HepG2 (cell line): ENCODE data around the gene UBL7. TPM values are rescaled to one million over a fixed set of nuclear protein-coding genes. Genes with fewer than 3 reads are reported as not detected.

Experiments used
- AGO1 ChIP-seq: fragments of 200-400 bp; formaldehyde crosslinking; IDR thresholded peaks from 2 replicates; pipeline ENCODE4 v1.6.1; 2017; ENCODE audit warnings: mild to moderate bottlenecking, low read depth, low read length, moderate library complexity; ENCODE audit not compliant: poor library complexity, severe bottlenecking
- ATF1 ChIP-seq: IDR thresholded peaks from 2 replicates; pipeline ENCODE4 v1.6.1; 2016; ENCODE audit warnings: mild to moderate bottlenecking, control low read depth
- ESRRA ChIP-seq: sonication (generic); formaldehyde crosslinking; IDR thresholded peaks from 2 replicates; pipeline ENCODE4 v1.5.1; 2020; ENCODE audit warnings: mild to moderate bottlenecking, low read depth, missing genetic modification reagents
- GLMP ChIP-seq: sonication (generic); formaldehyde crosslinking; IDR thresholded peaks from 2 replicates; pipeline ENCODE4 v1.9.0; 2021; ENCODE audit warnings: missing genetic modification reagents, mild to moderate bottlenecking, borderline replicate concordance
- GTF2F1 ChIP-seq: fragments of 150-350 bp; IDR thresholded peaks from 2 replicates; pipeline ENCODE4 v1.6.1; 2014; ENCODE audit warnings: low read length
- GZF1 ChIP-seq: sonication (generic); formaldehyde crosslinking; IDR thresholded peaks from 2 replicates; pipeline ENCODE4 v1.5.1; 2020; ENCODE audit warnings: mild to moderate bottlenecking, missing genetic modification reagents
- JDP2 ChIP-seq: sonication (generic); formaldehyde crosslinking; IDR thresholded peaks from 2 replicates; pipeline ENCODE4 v1.8.1; 2022; ENCODE audit warnings: missing genetic modification reagents, borderline replicate concordance
- LRRFIP1 ChIP-seq: sonication (generic); formaldehyde crosslinking; conservative IDR thresholded peaks from 2 replicates; pipeline ENCODE4 v1.4.0; 2020; ENCODE audit warnings: missing genetic modification reagents
- MIXL1 ChIP-seq: IDR thresholded peaks from 2 replicates; pipeline ENCODE4 v1.6.1; 2016
- RFX5 ChIP-seq: IDR thresholded peaks from 2 replicates; pipeline ENCODE4 v1.6.1; 2011; ENCODE audit warnings: low read depth, low read length, improper control_type of control experiment
- RFXANK ChIP-seq: IDR thresholded peaks from 2 replicates; pipeline ENCODE4 v1.6.1; 2016
- RNF219 ChIP-seq: sonication (generic); formaldehyde crosslinking; IDR thresholded peaks from 2 replicates; pipeline ENCODE4 v1.5.0; 2020; ENCODE audit warnings: mild to moderate bottlenecking, missing genetic modification reagents
- RXRB ChIP-seq: IDR thresholded peaks from 2 replicates; pipeline ENCODE4 v1.6.1; 2016; ENCODE audit warnings: borderline replicate concordance, missing genetic modification reagents, missing compliant biosample characterization
- THAP8 ChIP-seq: sonication (generic); formaldehyde crosslinking; IDR thresholded peaks from 2 replicates; pipeline ENCODE4 v1.5.1; 2020; ENCODE audit warnings: missing genetic modification reagents, mild to moderate bottlenecking, borderline replicate concordance
- ZNF335 ChIP-seq: sonication (generic); formaldehyde crosslinking; IDR thresholded peaks from 2 replicates; pipeline ENCODE4 v1.4.0; 2020; ENCODE audit warnings: missing genetic modification reagents
- ZNF343 ChIP-seq: sonication (generic); formaldehyde crosslinking; IDR thresholded peaks from 2 replicates; pipeline ENCODE4 v1.4.0; 2020; ENCODE audit warnings: mild to moderate bottlenecking, missing genetic modification reagents
- ZNF451 ChIP-seq: sonication (generic); formaldehyde crosslinking; IDR thresholded peaks from 2 replicates; pipeline ENCODE4 v1.5.0; 2020; ENCODE audit warnings: mild to moderate bottlenecking, missing genetic modification reagents
- ZNF484 ChIP-seq: sonication (generic); formaldehyde crosslinking; IDR thresholded peaks from 2 replicates; pipeline ENCODE4 v1.5.1; 2020; ENCODE audit warnings: mild to moderate bottlenecking, low read depth, missing genetic modification reagents, borderline replicate concordance
- ZNF800 ChIP-seq: sonication (generic); formaldehyde crosslinking; IDR thresholded peaks from 2 replicates; pipeline ENCODE4 v1.4.0; 2020; ENCODE audit warnings: missing genetic modification reagents
- ZSCAN31 ChIP-seq: sonication (generic); formaldehyde crosslinking; IDR thresholded peaks from 2 replicates; pipeline ENCODE4 v1.5.0; 2020; ENCODE audit warnings: low read depth, mild to moderate bottlenecking, missing genetic modification reagents
- polyA plus RNA-seq, 8 experiments: library from polyadenylated mRNA; depleted of rRNA in 3 of 8; stranded (reverse) in 7 of 8; unstranded in 1 of 8; fragments of >200 nt; fragmentation: Illumina TruSeq in 4 of 8; extraction: Trizol in 4 of 8; gene quantifications; 2 replicates each; pipeline versions ENCODE4 v1.2.1 to v1.2.3, GENCODE V29; 2011 to 2016; ENCODE audit warnings: low read depth in 4 of 8, missing spikeins in 1 of 8, mixed read lengths in 1 of 8; ENCODE audit not compliant: insufficient read depth in 1 of 8
- total RNA-seq, 5 experiments: library from RNA; depleted of rRNA; stranded (reverse); fragments of >200 nt; fragmentation: Illumina TruSeq; extraction: Trizol; gene quantifications; 2 replicates each; pipeline ENCODE4 v1.2.3, GENCODE V29; 2016; ENCODE audit warnings: low read depth in 1 of 5

UBL7 gene
- total and polyA plus RNA-seq, 2 of the 13 experiments (the other 11 are each of a cell fraction or from before 2014, with no cell fraction given) = 55.0 to 63.5 TPM

GRCh38 chr15:74421302-74422245 lies 39.4 kb downstream of the UBL7 start (continued):
- no peak for TF ChIP-seq GLMP
- no peak for TF ChIP-seq AGO1
- TF ChIP-seq MIXL1 (CRISPR knock-in tag) = 0 out of 2 replicates have a peak, but pooled peaks have one; percentile 10
- TF ChIP-seq THAP8 = no peak
- TF ChIP-seq RFXANK (CRISPR knock-in tag) = no peak
- TF ChIP-seq RXRB (CRISPR knock-in tag) = peak; percentile 64; the same call in 1 of the 2 replicates
- no peak for TF ChIP-seq ZNF484 (CRISPR knock-in tag)
- TF ChIP-seq ZNF335 (CRISPR knock-in tag) = no peak
- no peak for TF ChIP-seq ZSCAN31 (CRISPR knock-in tag)
- no peak for TF ChIP-seq GTF2F1
- no peak for TF ChIP-seq ATF1 (CRISPR knock-in tag)
- TF ChIP-seq RFX5 = no peak
- TF ChIP-seq ZNF451 (CRISPR knock-in tag) = no peak
- TF ChIP-seq JDP2 (CRISPR knock-in tag) = no peak
- TF ChIP-seq ESRRA = peak; percentile 37; the same call in 1 of the 2 replicates
- no peak for TF ChIP-seq RNF219
- TF ChIP-seq LRRFIP1 (CRISPR knock-in tag) = no peak
- no peak for TF ChIP-seq ZNF800 (CRISPR knock-in tag)
- TF ChIP-seq ZNF343 (CRISPR knock-in tag) = no peak
- TF ChIP-seq GZF1 (CRISPR knock-in tag) = no peak
